K562 (cell line): ENCODE measurements around the gene KSR2.

Source experiments
- ATF6 ChIP-seq: sonication (generic); formaldehyde crosslinking; IDR thresholded peaks from 2 replicates; pipeline ENCODE4 v1.4.0; 2020; ENCODE audit warnings: mild to moderate bottlenecking, missing genetic modification reagents
- EP300 ChIP-seq: IDR thresholded peaks from 2 replicates; pipeline ENCODE4 v1.6.1; 2012; ENCODE audit warnings: low read length, improper control_type of control experiment
- NR2F6 ChIP-seq: fragments of 450-650 bp; formaldehyde crosslinking; IDR thresholded peaks from 2 replicates; pipeline ENCODE4 v1.4.0; 2020; ENCODE audit warnings: mild to moderate bottlenecking
- PHB2 ChIP-seq: fragments of 450-650 bp; IDR thresholded peaks from 2 replicates; pipeline ENCODE4 v1.6.1; 2017; ENCODE audit warnings: low read depth
- SMAD3 ChIP-seq: fragments of 450-650 bp; formaldehyde crosslinking; conservative IDR thresholded peaks from 2 replicates; pipeline ENCODE4 v1.4.0; 2020; ENCODE audit warnings: mild to moderate bottlenecking
- SRSF1 ChIP-seq: fragments of 200-400 bp; formaldehyde crosslinking; IDR thresholded peaks from 2 replicates; pipeline ENCODE4 v1.6.1; 2017; ENCODE audit warnings: mild to moderate bottlenecking, low read depth, low read length, moderate library complexity
- TF ChIP-seq, protein P1 (sequence below), 3 experiments: fragments of 200-800 bp in 1 of 3; fragments of 250-450 bp in 1 of 3; fragments of 450-650 bp in 1 of 3; sonication (Bioruptor Pico) in 1 of 3; sonication (Bioruptor generic) in 1 of 3; formaldehyde crosslinking in 1 of 3; IDR thresholded peaks; 2 replicates each; pipeline versions ENCODE4 v1.6.1 to v1.8.0; 2016 to 2022; ENCODE audit warnings: mild to moderate bottlenecking in 2 of 3, missing genetic modification characterization in 2 of 3, missing compliant biosample characterization in 1 of 3, moderate library complexity in 1 of 3
- TF ChIP-seq, protein P2 (sequence below), 3 experiments: IDR thresholded peaks in 2 of 3; conservative IDR thresholded peaks in 1 of 3; 2 replicates each; pipeline ENCODE4 v1.5.1; 2011 to 2012; ENCODE audit warnings: low read length in 3 of 3, mild to moderate bottlenecking in 3 of 3, control low read depth in 2 of 3, improper control_type of control experiment in 1 of 3, inconsistent platforms in 1 of 3, low read depth in 1 of 3, mixed read lengths in 1 of 3, moderate library complexity in 1 of 3; ENCODE audit not compliant: insufficient read depth in 2 of 3
- TF ChIP-seq, protein P3 (sequence below): sonication (generic); formaldehyde crosslinking; IDR thresholded peaks from 2 replicates; pipeline ENCODE4 v1.8.0; 2022; ENCODE audit warnings: mild to moderate bottlenecking, missing genetic modification reagents

GRCh38 chr12:117404203-117404853 is 564.5 kb downstream of the KSR2 start:
- no peak for TF ChIP-seq SRSF1
- TF ChIP-seq, protein P1, sequence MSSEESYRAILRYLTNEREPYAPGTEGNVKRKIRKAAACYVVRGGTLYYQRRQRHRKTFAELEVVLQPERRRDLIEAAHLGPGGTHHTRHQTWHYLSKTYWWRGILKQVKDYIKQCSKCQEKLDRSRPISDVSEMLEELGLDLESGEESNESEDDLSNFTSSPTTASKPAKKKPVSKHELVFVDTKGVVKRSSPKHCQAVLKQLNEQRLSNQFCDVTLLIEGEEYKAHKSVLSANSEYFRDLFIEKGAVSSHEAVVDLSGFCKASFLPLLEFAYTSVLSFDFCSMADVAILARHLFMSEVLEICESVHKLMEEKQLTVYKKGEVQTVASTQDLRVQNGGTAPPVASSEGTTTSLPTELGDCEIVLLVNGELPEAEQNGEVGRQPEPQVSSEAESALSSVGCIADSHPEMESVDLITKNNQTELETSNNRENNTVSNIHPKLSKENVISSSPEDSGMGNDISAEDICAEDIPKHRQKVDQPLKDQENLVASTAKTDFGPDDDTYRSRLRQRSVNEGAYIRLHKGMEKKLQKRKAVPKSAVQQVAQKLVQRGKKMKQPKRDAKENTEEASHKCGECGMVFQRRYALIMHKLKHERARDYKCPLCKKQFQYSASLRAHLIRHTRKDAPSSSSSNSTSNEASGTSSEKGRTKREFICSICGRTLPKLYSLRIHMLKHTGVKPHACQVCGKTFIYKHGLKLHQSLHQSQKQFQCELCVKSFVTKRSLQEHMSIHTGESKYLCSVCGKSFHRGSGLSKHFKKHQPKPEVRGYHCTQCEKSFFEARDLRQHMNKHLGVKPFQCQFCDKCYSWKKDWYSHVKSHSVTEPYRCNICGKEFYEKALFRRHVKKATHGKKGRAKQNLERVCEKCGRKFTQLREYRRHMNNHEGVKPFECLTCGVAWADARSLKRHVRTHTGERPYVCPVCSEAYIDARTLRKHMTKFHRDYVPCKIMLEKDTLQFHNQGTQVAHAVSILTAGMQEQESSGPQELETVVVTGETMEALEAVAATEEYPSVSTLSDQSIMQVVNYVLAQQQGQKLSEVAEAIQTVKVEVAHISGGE (CRISPR knock-in tag; IDR thresholded peaks at IDR 0.05), result no peak
- TF ChIP-seq, protein P2, sequence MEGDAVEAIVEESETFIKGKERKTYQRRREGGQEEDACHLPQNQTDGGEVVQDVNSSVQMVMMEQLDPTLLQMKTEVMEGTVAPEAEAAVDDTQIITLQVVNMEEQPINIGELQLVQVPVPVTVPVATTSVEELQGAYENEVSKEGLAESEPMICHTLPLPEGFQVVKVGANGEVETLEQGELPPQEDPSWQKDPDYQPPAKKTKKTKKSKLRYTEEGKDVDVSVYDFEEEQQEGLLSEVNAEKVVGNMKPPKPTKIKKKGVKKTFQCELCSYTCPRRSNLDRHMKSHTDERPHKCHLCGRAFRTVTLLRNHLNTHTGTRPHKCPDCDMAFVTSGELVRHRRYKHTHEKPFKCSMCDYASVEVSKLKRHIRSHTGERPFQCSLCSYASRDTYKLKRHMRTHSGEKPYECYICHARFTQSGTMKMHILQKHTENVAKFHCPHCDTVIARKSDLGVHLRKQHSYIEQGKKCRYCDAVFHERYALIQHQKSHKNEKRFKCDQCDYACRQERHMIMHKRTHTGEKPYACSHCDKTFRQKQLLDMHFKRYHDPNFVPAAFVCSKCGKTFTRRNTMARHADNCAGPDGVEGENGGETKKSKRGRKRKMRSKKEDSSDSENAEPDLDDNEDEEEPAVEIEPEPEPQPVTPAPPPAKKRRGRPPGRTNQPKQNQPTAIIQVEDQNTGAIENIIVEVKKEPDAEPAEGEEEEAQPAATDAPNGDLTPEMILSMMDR (IDR thresholded peaks at IDR 0.05 in 2 of 3, conservative IDR thresholded peaks at IDR 0.05 in 1 of 3; ENCODE audit: insufficient read depth in 2 of 3, low read depth in 1 of 3, low read length in 3 of 3), result no peak
- no peak for TF ChIP-seq ATF6 (CRISPR knock-in tag)
- TF ChIP-seq SMAD3 (CRISPR knock-in tag), result no peak
- TF ChIP-seq PHB2, result no peak
- TF ChIP-seq, protein P3, sequence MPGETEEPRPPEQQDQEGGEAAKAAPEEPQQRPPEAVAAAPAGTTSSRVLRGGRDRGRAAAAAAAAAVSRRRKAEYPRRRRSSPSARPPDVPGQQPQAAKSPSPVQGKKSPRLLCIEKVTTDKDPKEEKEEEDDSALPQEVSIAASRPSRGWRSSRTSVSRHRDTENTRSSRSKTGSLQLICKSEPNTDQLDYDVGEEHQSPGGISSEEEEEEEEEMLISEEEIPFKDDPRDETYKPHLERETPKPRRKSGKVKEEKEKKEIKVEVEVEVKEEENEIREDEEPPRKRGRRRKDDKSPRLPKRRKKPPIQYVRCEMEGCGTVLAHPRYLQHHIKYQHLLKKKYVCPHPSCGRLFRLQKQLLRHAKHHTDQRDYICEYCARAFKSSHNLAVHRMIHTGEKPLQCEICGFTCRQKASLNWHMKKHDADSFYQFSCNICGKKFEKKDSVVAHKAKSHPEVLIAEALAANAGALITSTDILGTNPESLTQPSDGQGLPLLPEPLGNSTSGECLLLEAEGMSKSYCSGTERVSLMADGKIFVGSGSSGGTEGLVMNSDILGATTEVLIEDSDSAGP (CRISPR knock-in tag), result no peak
- no peak for TF ChIP-seq NR2F6 (CRISPR knock-in tag)
- no peak for TF ChIP-seq EP300
